Measurements from ENCODE around the gene LSM3.

DNA sequence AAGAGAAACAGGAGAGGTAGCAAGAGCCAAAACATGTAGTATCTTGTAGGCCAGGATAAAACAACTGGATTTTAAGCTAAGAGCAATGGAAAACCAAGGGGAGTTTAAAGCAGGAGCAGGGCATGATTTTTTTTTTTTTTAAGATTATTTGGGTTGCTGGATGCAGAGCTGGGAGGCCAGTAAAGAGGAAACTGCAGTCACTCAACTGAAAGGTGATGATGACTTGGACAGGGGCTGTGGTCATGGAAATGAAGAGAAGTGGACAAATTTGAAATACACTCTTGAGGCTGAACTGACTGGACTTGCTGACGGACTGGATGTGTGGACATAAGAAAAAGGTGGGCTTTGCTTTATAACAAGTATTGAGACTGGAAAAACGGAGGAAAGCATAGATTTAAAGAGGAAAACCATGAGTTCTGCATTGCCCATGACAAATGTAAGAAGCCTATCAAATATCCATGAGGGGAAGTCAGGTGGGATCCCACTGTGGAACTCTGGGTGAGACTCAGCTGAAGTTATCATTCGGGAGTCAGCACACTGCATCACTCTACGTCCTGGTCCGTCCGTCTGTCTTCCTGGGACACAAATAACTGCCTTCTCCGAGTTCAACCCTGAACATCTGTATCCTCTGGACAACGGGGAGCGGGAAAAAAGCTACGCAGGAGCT lies 904 bp upstream of the LSM3 start:
- TF ChIP-seq CTCF (IDR thresholded peaks at IDR 0.05), result no peak
- TF ChIP-seq POLR2A (IDR thresholded peaks at IDR 0.05), result no peak

Data from adrenal gland (tissue), 5 donors.